ENCODE data around the gene GLG1. TPM values are rescaled to one million over a fixed set of nuclear protein-coding genes. Genes with fewer than 3 reads are reported as not detected.
A peak's percentile ranks its signal among the peaks of the same experiment; 100 is the strongest.

Gene GLG1
- total and polyA plus RNA-seq, 4 donors: 22.2 to 71.5 (median 47.9) TPM

GRCh38 chr16:74605332-74605731 lies 1.6 kb downstream of the GLG1 start (continued):
- TF ChIP-seq HNF4A (conservative IDR thresholded peaks at IDR 0.05): no peak
- no peak for TF ChIP-seq SP1 (IDR thresholded peaks at IDR 0.05)
- no peak for TF ChIP-seq REST (IDR thresholded peaks at IDR 0.05)
- TF ChIP-seq NR2F2 (IDR thresholded peaks at IDR 0.05): no peak
- no peak for TF ChIP-seq GABPA (IDR thresholded peaks at IDR 0.05 in 1 of 2, conservative IDR thresholded peaks at IDR 0.05 in 1 of 2)
- TF ChIP-seq ATF3 (IDR thresholded peaks at IDR 0.05): no peak

- Histone ChIP-seq H3K9me3 (ENCODE audit: control insufficient read depth in 4 of 4, low read length in 3 of 4) (no peaks in the 10 kb centered on the region), H3K27me3 (ENCODE audit: control insufficient read depth in 4 of 4, insufficient read depth in 4 of 4, low read length in 3 of 4) (no peaks in the 10 kb centered on the region), H3K36me3 (ENCODE audit: control insufficient read depth in 4 of 4, insufficient read depth in 3 of 4, low read depth in 1 of 4, low read length in 3 of 4) (no peaks in the 10 kb centered on the region), H3K4me3 (ENCODE audit: low read depth in 1 of 3, low read length in 3 of 3) (no peak overlapping the region), H3K27ac (ENCODE audit: low read depth in 1 of 2, low read length in 2 of 2) (no peak overlapping the region), H3K9ac (ENCODE audit: low read depth in 1 of 2, low read length in 2 of 2) (no peak overlapping the region), H3K4me1 (ENCODE audit: control insufficient read depth in 4 of 4, insufficient read depth in 4 of 4, low read length in 3 of 4) (peaks cover 3 to 30% (median 17%) of the 10 kb centered on the region in 4 donors)
- peak in 1 of 2 donors; percentile 33 for TF ChIP-seq JUND (IDR thresholded peaks at IDR 0.05)
- TF ChIP-seq RAD21 (IDR thresholded peaks at IDR 0.05): no peak
- no peak for DNase-seq (ENCODE audit: low spot score)
- 81% methylated on average over 4 of the region's 4 CpGs for WGBS
Observed at GRCh38 chr16:74603848-74604247, 3.1 kb downstream of the GLG1 start.

- no peak for DNase-seq (ENCODE audit: low spot score)
- peaks cover 3 to 30% (median 15%) of the 10 kb centered on the region in 4 donors for H3K4me1 ChIP-seq (ENCODE audit: control insufficient read depth in 4 of 4, insufficient read depth in 4 of 4, low read length in 3 of 4)
- WGBS: 67% methylated on average over 9 of the region's 9 CpGs
Observed at GRCh38 chr16:74601126-74601871, 5.6 kb downstream of the GLG1 start.

More at GRCh38 chr16:74601126-74601871, 5.6 kb downstream of the GLG1 start:
- H3K4me3 ChIP-seq (ENCODE audit: low read depth in 1 of 3, low read length in 3 of 3): no peak overlapping the region
- H3K9ac ChIP-seq (ENCODE audit: low read depth in 1 of 2, low read length in 2 of 2): no peak overlapping the region
- no peaks in the 10 kb centered on the region for H3K9me3 ChIP-seq (ENCODE audit: control insufficient read depth in 4 of 4, low read length in 3 of 4)
- H3K27me3 ChIP-seq (ENCODE audit: control insufficient read depth in 4 of 4, insufficient read depth in 4 of 4, low read length in 3 of 4): no peaks in the 10 kb centered on the region
- H3K36me3 ChIP-seq (ENCODE audit: control insufficient read depth in 4 of 4, insufficient read depth in 3 of 4, low read depth in 1 of 4, low read length in 3 of 4): no peaks in the 10 kb centered on the region
- H3K27ac ChIP-seq (ENCODE audit: low read depth in 1 of 2, low read length in 2 of 2): no peak overlapping the region
- no peak for TF ChIP-seq SP1 (IDR thresholded peaks at IDR 0.05)
- no peak for TF ChIP-seq EGR1 (IDR thresholded peaks at IDR 0.05; ENCODE audit: low read depth in 2 of 2)
- TF ChIP-seq REST (IDR thresholded peaks at IDR 0.05): no peak
- no peak for TF ChIP-seq CTCF (IDR thresholded peaks at IDR 0.05; ENCODE audit: low read depth, low read length, missing input control)
- no peak for TF ChIP-seq ZBTB33 (IDR thresholded peaks at IDR 0.05)
- TF ChIP-seq ATF3 (IDR thresholded peaks at IDR 0.05): no peak
- no peak for TF ChIP-seq HNF4A (conservative IDR thresholded peaks at IDR 0.05)
- no peak for TF ChIP-seq JUND (IDR thresholded peaks at IDR 0.05)
- no peak for TF ChIP-seq FOXA1 (IDR thresholded peaks at IDR 0.05)
- TF ChIP-seq TAF1 (conservative IDR thresholded peaks at IDR 0.05): no peak
- no peak for TF ChIP-seq GABPA (IDR thresholded peaks at IDR 0.05 in 1 of 2, conservative IDR thresholded peaks at IDR 0.05 in 1 of 2)
- TF ChIP-seq RAD21 (IDR thresholded peaks at IDR 0.05): no peak
- no peak for TF ChIP-seq RXRA (IDR thresholded peaks at IDR 0.05)
- TF ChIP-seq MAX (IDR thresholded peaks at IDR 0.05): no peak
- no peak for TF ChIP-seq YY1 (IDR thresholded peaks at IDR 0.05)
- no peak for TF ChIP-seq HNF4G (IDR thresholded peaks at IDR 0.05)
